ENCODE results near the gene KCNMA1.

KCNMA1 gene

GRCh38 chr10:77197544-77197943 lies 440.1 kb downstream of the KCNMA1 start:
- Histone ChIP-seq H3K4me3 (ENCODE audit: insufficient read length, low read depth) (no peak overlapping the region), H3K27me3 (ENCODE audit: insufficient read depth, insufficient read length) (no peaks in the 10 kb centered on the region), H3K4me1 (ENCODE audit: insufficient read depth, insufficient read length) (no peaks in the 10 kb centered on the region), H3K9ac (ENCODE audit: insufficient read length, low read depth) (no peak overlapping the region), H3K9me3 (ENCODE audit: insufficient read depth, low read length) (no peaks in the 10 kb centered on the region), H3K36me3 (ENCODE audit: insufficient read depth, insufficient read length, low read length) (no peaks in the 10 kb centered on the region)
- no peak for DNase-seq (ENCODE audit: low read depth, low spot score)
- TF ChIP-seq ZNF274 (IDR thresholded peaks at IDR 0.05; ENCODE audit: low read depth, low read length) (no peak), SUZ12 (IDR thresholded peaks at IDR 0.05; ENCODE audit: extremely low read depth, insufficient read depth, insufficient read length) (no peak), YY1 (IDR thresholded peaks at IDR 0.05; ENCODE audit: insufficient read depth, insufficient read length) (no peak)

- no peak overlapping the region for H3K4me3 ChIP-seq (ENCODE audit: insufficient read length, low read depth)
- no peak overlapping the region for H3K9ac ChIP-seq (ENCODE audit: insufficient read length, low read depth)
- no peak for TF ChIP-seq SUZ12 (IDR thresholded peaks at IDR 0.05; ENCODE audit: extremely low read depth, insufficient read depth, insufficient read length)
- no peak for TF ChIP-seq ZNF274 (IDR thresholded peaks at IDR 0.05; ENCODE audit: low read depth, low read length)
- no peak for TF ChIP-seq YY1 (IDR thresholded peaks at IDR 0.05; ENCODE audit: insufficient read depth, insufficient read length)
- H3K9me3 ChIP-seq (ENCODE audit: insufficient read depth, low read length), result no peaks in the 10 kb centered on the region
- H3K4me1 ChIP-seq (ENCODE audit: insufficient read depth, insufficient read length), result no peaks in the 10 kb centered on the region
- H3K27me3 ChIP-seq (ENCODE audit: insufficient read depth, insufficient read length), result no peaks in the 10 kb centered on the region
- DNase-seq (ENCODE audit: low read depth, low spot score), result no peak
- H3K36me3 ChIP-seq (ENCODE audit: insufficient read depth, insufficient read length, low read length), result no peaks in the 10 kb centered on the region
These were observed 441.0 kb downstream of the KCNMA1 start for GRCh38 chr10:77196614-77197013.

- Histone ChIP-seq H3K4me1 (ENCODE audit: insufficient read depth, insufficient read length) (no peaks in the 10 kb centered on the region), H3K9me3 (ENCODE audit: insufficient read depth, low read length) (no peaks in the 10 kb centered on the region), H3K4me3 (ENCODE audit: insufficient read length, low read depth) (no peak overlapping the region), H3K9ac (ENCODE audit: insufficient read length, low read depth) (no peak overlapping the region), H3K27me3 (ENCODE audit: insufficient read depth, insufficient read length) (no peaks in the 10 kb centered on the region), H3K36me3 (ENCODE audit: insufficient read depth, insufficient read length, low read length) (no peaks in the 10 kb centered on the region)
- DNase-seq (ENCODE audit: low read depth, low spot score), result no peak
- TF ChIP-seq SUZ12 (IDR thresholded peaks at IDR 0.05; ENCODE audit: extremely low read depth, insufficient read depth, insufficient read length) (no peak), YY1 (IDR thresholded peaks at IDR 0.05; ENCODE audit: insufficient read depth, insufficient read length) (no peak), ZNF274 (IDR thresholded peaks at IDR 0.05; ENCODE audit: low read depth, low read length) (no peak)
These were observed 442.5 kb downstream of the KCNMA1 start for GRCh38 chr10:77195101-77195500.

GRCh38 chr10:77193001-77193400 lies 444.6 kb downstream of the KCNMA1 start:
- Histone ChIP-seq H3K4me1 (ENCODE audit: insufficient read depth, insufficient read length) (no peaks in the 10 kb centered on the region), H3K4me3 (ENCODE audit: insufficient read length, low read depth) (no peak overlapping the region), H3K36me3 (ENCODE audit: insufficient read depth, insufficient read length, low read length) (no peaks in the 10 kb centered on the region), H3K9me3 (ENCODE audit: insufficient read depth, low read length) (no peaks in the 10 kb centered on the region), H3K9ac (ENCODE audit: insufficient read length, low read depth) (no peak overlapping the region), H3K27me3 (ENCODE audit: insufficient read depth, insufficient read length) (no peaks in the 10 kb centered on the region)
- DNase-seq (ENCODE audit: low read depth, low spot score), result no peak
- TF ChIP-seq SUZ12 (IDR thresholded peaks at IDR 0.05; ENCODE audit: extremely low read depth, insufficient read depth, insufficient read length), result no peak
- no peak for TF ChIP-seq YY1 (IDR thresholded peaks at IDR 0.05; ENCODE audit: insufficient read depth, insufficient read length)

- no peaks in the 10 kb centered on the region for H3K27me3 ChIP-seq (ENCODE audit: insufficient read depth, insufficient read length)
- H3K4me1 ChIP-seq (ENCODE audit: insufficient read depth, insufficient read length), result no peaks in the 10 kb centered on the region
- H3K9ac ChIP-seq (ENCODE audit: insufficient read length, low read depth), result no peak overlapping the region
- H3K36me3 ChIP-seq (ENCODE audit: insufficient read depth, insufficient read length, low read length), result no peaks in the 10 kb centered on the region
- TF ChIP-seq SUZ12 (IDR thresholded peaks at IDR 0.05; ENCODE audit: extremely low read depth, insufficient read depth, insufficient read length), result no peak
- no peak for TF ChIP-seq YY1 (IDR thresholded peaks at IDR 0.05; ENCODE audit: insufficient read depth, insufficient read length)
- TF ChIP-seq ZNF274 (IDR thresholded peaks at IDR 0.05; ENCODE audit: low read depth, low read length), result no peak
- H3K4me3 ChIP-seq (ENCODE audit: insufficient read length, low read depth), result no peak overlapping the region
- no peaks in the 10 kb centered on the region for H3K9me3 ChIP-seq (ENCODE audit: insufficient read depth, low read length)
- DNase-seq (ENCODE audit: low read depth, low spot score), result no peak
These were observed 445.2 kb downstream of the KCNMA1 start for GRCh38 chr10:77192402-77192801.

GRCh38 chr10:77191324-77192049 lies 446.1 kb downstream of the KCNMA1 start:
- H3K4me3 ChIP-seq (ENCODE audit: insufficient read length, low read depth), result no peak overlapping the region
- H3K36me3 ChIP-seq (ENCODE audit: insufficient read depth, insufficient read length, low read length), result no peaks in the 10 kb centered on the region
- no peaks in the 10 kb centered on the region for H3K9me3 ChIP-seq (ENCODE audit: insufficient read depth, low read length)
- no peak for TF ChIP-seq ZNF274 (IDR thresholded peaks at IDR 0.05; ENCODE audit: low read depth, low read length)
- TF ChIP-seq YY1 (IDR thresholded peaks at IDR 0.05; ENCODE audit: insufficient read depth, insufficient read length), result no peak
- TF ChIP-seq SUZ12 (IDR thresholded peaks at IDR 0.05; ENCODE audit: extremely low read depth, insufficient read depth, insufficient read length), result no peak
- no peak for DNase-seq (ENCODE audit: low read depth, low spot score)
- no peaks in the 10 kb centered on the region for H3K4me1 ChIP-seq (ENCODE audit: insufficient read depth, insufficient read length)
- H3K27me3 ChIP-seq (ENCODE audit: insufficient read depth, insufficient read length), result no peaks in the 10 kb centered on the region
- no peak overlapping the region for H3K9ac ChIP-seq (ENCODE audit: insufficient read length, low read depth)

- Histone ChIP-seq H3K27me3 (ENCODE audit: insufficient read depth, insufficient read length) (no peaks in the 10 kb centered on the region), H3K4me1 (ENCODE audit: insufficient read depth, insufficient read length) (no peaks in the 10 kb centered on the region), H3K9me3 (ENCODE audit: insufficient read depth, low read length) (no peaks in the 10 kb centered on the region), H3K36me3 (ENCODE audit: insufficient read depth, insufficient read length, low read length) (no peaks in the 10 kb centered on the region), H3K4me3 (ENCODE audit: insufficient read length, low read depth) (no peak overlapping the region), H3K9ac (ENCODE audit: insufficient read length, low read depth) (no peak overlapping the region)
- no peak for TF ChIP-seq YY1 (IDR thresholded peaks at IDR 0.05; ENCODE audit: insufficient read depth, insufficient read length)
- no peak for TF ChIP-seq SUZ12 (IDR thresholded peaks at IDR 0.05; ENCODE audit: extremely low read depth, insufficient read depth, insufficient read length)
- TF ChIP-seq ZNF274 (IDR thresholded peaks at IDR 0.05; ENCODE audit: low read depth, low read length), result no peak
- no peak for DNase-seq (ENCODE audit: low read depth, low spot score)
These were observed 447.3 kb downstream of the KCNMA1 start for GRCh38 chr10:77190291-77190690.

Data from NT2/D1 (cell line).